HG03025 (cell line): ENCODE results near the gene CCL3.

Source experiments
- ATAC-seq: cut with Tn5 transposase; IDR thresholded peaks from one replicate; pipeline ENCODE4 v1.9.1; 2021; ENCODE audit warnings: mild to moderate bottlenecking, moderate library complexity; ENCODE audit not compliant: unreplicated experiment, low FRiP score

The CCL3 gene

DNA sequence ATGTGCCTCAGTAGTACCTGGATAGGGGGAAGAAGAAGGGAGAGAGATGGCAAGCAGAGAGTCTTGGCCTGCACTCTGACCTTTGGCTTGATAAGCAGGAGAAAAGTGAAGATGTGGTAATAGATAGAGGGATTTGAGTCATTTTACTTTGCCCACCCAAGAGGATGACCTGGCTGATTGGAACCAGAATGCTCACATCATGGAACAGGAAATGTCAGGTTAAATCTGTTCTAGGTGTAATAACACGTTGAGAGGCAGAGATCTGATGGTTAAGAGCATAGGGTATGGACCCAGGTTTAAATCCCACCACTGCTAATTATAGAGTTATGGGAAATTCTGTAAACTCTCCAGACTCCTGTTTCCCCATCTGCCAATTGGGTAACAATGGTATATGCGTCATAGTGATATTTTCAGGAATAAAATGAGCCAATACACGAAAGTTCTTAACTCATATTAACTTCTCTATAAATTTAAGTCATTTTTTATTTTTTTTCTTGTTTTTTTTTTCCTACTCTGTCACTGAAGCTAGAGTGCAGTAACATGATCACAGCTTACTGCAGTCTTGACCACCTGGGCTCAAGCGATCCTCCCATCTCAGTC is 33.9 kb downstream of the CCL3 start:
- no peak for ATAC-seq

DNA sequence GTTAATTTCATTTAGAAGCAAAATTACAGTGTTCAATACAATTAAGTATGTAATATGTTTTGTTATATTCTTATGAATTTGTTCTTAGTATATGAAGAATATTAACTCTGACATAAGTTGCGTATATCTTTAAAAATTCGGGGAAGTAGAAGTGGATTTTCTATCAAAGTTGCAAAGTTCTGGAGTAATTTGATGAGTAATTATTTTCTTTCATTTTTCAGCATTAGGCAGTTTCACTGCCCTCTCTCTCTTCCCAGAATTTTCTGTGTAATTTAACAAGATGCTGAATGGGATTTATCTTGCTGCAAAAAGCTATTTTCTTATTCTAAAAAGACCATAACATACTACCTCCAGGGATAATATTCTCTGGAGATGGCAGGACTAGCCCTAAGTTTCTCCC is 34.8 kb downstream of the CCL3 start:
- ATAC-seq = no peak

DNA sequence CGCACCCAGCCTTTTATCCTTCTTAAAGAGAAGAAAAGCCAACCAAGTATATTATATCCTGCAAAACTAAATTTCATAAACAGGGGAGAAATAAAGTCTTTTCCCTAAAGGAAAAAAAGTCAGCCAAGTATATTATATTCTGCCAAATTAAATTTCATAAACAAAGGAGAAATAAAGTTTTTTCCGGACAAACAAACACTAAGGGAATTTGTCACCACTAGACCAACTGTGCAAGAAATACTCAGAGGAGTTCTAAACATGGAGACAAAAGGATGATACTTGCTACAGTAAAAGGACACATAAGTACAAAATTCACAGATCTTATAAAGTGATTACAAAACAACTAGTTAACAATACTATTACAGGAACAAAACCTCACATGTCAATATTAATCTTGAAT is 40.3 kb downstream of the CCL3 start:
- ATAC-seq = no peak

DNA sequence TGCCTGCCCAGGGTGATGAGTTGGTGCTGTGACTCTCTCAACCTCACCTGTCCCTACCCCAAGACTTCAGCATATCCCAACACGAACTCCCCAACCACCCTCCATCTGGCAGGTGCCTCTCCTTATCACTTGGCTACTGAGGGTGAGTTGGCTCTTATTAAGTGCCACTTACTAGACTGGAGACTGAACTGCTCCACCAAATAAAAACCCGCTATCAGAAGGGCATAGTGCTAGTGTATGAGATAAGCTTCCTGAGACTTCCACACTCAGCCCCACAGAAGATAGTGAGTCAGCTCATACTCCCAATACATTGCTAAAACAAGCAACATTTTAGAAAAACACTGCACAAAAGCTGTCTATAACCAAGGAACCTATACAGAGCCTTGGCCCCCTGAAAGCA is 41.9 kb downstream of the CCL3 start:
- no peak for ATAC-seq
